AG08396 (cell line): ENCODE measurements around the gene LRRC37A.
"Not testable (repeated sequence)": the region's sequence is repeated elsewhere in the genome, so short reads cannot be mapped to it uniquely, and the experiment has no call there.

Experiments
- DNase-seq: peaks from one replicate; pipeline ENCODE4 v3.0.0; 2012; ENCODE audit warnings: low spot score, mixed read lengths

LRRC37A gene

DNA sequence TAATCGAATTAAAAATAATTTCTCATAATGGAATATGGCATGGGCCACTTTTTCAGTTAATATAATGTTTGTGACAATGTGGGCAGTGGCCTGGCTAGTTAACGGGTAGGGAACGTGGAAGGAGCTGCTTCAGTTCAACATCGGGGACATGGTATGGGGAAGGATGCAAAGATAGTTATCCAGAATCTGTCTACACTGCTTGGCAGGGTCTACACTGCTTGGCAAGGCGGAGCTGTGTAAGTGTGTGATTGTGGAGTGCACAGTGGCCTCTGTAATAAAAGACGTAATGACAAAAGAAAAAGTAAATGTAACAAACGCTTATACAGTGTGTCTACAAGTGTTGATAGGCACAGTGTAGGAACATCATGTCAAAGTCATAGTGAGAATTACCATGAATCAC is 7.3 kb upstream of the LRRC37A start:
- DNase-seq, result not testable (repeated sequence)

DNA sequence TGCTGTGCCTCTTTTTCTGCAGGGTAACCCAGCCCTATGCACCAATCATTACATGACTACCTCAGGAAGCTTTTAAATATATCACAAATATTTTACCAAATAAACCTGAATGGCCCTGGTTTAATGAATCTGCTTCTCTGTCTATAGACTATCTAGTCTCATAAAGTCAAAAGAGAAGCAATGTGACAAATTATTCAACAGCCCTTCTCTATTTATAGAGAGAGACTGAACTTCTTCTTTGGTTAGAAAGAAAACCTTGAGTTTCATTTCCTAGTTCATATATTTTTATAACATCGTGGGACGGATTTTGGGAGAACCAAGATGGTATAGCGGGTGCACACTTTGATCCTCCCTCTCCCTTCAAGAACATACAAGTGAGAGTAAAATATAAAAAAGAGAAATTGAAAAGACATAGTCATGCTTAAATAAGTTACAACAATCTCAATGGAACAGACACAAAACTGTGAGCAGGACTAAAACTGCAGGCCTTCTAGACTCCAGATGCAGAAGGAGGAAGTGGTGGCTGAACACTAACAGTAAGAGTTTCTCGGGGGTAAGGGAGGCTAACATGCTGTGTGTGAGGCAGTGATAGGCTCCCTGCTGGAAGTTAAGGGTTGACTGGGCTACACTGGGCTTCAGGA is 3.9 kb upstream of the LRRC37A start:
- DNase-seq, result not testable (repeated sequence)

DNA sequence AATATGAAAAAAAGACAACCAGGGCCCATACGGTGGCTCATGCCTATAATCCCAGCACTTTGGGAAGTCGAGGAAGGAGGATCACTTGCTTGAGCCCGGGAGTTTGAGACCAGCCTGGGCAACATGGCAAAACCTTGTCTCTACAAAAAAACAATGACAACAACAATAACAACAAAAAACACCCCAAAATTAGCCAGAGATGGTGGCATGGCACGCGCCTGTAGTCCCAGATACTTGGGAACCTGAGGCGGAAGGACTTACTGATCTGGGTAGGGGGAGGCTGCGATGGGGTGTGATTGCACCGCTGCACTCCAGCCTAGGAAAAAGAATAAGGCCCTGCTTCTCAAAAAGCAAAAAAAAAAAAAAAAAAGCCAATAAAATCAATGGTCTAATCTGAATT is 3.3 kb upstream of the LRRC37A start:
- DNase-seq, result not testable (repeated sequence)

- not testable (repeated sequence) for DNase-seq
Observed at GRCh38 chr17:46341220-46341619, 46.3 kb downstream of the LRRC37A start.

DNA sequence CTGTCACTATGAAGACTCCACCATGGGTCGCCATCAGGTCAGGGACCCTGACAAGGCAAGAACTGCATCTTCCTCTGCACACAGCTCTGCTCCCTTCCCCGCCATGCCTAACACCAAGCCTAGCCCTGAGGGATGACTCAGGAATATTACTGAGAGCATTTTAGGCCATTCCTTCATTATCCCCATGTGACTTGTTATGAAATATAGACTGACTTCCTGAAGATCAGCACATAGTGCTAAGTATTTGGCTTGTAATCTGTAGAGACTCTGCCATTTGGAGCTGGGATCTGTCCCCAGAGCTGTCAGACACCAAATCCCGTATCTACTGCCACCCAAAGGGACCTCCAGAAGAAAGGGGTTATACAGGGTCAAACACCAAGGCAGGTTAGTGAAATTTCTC is 47.2 kb downstream of the LRRC37A start:
- not testable (repeated sequence) for DNase-seq

- not testable (repeated sequence) for DNase-seq
Observed at GRCh38 chr17:46348345-46348744, 53.4 kb downstream of the LRRC37A start.

DNA sequence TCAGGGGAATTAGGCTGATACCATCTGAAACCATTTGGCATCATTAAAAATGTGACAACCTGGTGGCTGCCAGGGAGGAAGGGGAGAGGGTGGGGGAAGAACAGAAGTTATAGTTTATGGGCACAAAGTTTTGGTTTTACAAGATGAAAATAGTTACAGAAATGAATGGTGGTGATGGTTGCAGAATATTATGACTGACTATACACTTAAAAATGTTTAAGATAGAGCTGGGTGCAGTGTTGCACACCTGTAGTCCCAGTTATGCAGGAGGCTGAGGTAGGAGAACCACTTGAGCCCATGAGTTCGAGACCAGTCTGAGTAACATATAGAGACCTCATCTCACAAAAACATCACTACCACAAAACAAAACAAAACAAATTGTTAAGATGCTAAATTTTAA is 54.1 kb downstream of the LRRC37A start:
- DNase-seq, result not testable (repeated sequence)

DNA sequence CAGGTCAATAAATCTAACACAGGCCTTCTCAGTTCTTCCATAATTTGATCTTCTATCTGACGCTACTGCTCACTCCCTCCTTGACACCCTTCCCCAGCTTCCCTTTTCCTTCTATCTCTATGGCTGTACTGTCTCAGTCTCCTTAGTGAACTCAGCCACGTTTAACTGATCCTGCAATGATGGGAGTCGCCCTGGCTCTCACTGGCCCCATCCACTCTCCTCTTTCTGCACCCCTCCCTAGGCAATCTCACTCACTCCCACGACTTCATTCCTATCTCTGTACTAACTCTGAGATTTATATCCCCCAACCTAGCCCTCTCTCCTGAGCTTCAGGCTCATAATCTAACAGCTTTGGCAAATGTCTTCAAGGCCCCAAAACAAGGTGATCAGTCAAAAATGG is 58.9 kb downstream of the LRRC37A start:
- DNase-seq, result not testable (repeated sequence)

DNA sequence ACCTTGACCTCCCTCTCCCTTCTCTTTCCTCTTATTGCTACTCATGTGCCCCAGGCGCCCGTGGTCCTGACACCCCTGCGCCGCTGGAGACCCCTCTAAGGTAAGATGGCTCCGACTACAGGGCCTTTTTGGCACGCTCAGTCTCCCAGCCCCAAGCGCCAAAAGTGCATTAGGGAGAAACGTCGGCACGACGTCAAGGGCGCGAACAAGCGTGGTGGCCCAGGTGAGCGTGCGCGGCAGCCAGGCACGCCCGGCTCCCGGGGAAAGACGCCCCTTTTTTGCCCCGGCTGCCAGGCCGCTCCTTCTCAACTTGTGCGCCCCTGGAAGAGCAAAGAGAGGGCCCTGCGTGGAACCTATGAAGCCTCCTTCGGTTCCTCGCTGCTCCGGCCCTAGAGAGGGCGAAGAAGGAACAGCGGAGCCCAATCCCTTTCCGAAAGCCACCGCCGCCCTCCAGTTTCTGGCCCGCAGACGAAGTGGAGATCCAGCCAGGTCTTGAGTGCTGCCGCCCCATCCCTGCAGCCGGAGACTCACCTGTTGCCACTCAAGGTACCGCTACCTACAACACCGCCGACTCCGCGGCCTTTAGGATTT is 66.3 kb downstream of the LRRC37A start:
- not testable (repeated sequence) for DNase-seq

GRCh38 chr17:46361755-46362154 is 66.8 kb downstream of the LRRC37A start, which contains the start of gene ARL17B:
ARL17B (minus strand) TSS chr17:46361766; CDS start chr17:46358397, 3,369 bp downstream.
- not testable (repeated sequence) for DNase-seq

- DNase-seq, result not testable (repeated sequence)
Observed at GRCh38 chr17:46367520-46367919, 72.6 kb downstream of the LRRC37A start.

DNA sequence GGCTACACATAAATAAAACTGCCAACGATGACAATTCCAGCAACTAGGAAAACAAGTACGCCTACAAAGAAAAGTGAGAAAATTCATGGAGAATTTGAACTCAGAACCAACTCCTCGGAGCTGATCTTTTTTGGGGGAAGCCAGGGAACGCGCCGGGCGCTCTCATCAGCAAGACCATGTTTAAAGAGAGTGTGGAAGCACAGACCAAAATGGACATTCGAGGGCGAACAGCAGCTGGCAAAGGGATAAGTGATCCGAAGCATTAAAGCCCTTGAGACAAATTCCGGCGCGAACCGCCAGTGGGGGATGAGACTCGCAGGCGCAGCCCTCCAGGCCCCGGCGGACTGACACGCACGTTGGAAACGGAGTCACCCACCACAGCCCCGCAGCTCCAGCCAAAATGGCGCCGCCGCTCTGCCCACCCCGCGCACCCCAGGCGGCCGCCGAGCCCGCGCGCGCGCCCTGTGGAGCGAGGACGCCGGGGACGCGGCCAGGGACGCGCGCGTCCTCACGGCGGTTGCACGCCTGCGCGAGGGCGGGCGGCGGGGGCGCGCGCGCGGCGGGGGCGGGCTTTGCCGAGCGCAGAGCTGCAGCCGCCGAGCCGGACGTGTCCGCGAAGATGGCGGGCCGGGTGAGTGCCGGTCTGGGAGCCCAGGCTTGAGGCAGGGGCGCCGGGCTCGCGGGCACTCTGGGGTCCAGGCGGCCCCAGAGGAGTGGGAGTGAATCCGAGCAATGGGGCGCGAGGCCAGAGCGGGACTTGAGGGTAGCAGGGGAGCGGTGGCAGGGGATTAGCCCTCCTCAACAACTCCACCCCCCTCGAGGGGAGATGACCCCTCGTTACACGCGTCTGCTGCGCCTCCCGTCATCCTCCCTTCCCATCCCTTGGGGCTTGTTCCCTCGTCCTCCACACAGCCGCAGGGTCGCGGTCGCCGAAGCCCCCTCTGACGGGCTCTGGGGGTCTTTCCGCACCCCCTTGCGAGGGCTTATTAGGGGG is 77.6 kb downstream of the LRRC37A start:
- not testable (repeated sequence) for DNase-seq

DNA sequence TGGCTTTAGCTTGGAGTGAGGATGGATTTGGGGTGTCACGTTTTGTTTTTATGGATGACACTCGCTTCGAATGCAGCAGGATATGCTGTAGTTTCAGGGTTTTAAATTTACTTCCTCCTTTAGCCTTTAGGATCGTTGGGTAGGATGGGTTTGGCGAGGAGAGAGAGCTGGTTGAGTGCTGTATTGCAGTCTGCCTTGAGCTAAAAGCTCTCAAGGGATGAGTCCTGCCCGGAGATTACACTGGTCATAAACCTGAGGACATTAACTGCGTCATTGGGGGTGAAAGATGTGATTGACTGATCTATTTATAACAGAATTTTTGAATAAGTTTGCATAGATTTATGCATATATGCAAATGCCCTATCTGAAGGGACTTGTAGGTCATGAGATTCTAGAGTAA is 78.5 kb downstream of the LRRC37A start:
- not testable (repeated sequence) for DNase-seq

- DNase-seq, result not testable (repeated sequence)
Observed at GRCh38 chr17:46383118-46383517, 88.2 kb downstream of the LRRC37A start.

DNA sequence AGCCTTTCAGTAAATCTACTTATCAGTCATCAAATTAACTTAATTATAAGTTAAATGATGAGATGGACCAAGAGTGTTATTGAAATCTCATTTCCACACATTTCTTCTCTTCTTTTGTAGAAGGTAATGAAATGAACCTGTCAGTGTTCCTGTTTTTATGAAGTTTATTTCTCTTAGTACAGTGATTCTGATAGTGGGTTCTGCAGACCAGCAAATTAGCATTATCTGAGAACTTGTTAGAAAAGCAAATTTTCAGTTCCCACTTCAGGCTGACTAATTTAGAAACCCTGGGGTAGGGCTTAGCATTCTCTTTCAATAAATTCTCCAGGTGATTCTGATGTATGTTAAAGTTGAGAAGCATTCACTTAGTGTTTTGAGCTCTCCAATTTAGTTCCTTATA is 90.6 kb downstream of the LRRC37A start:
- DNase-seq, result not testable (repeated sequence)
